Ovary (tissue), 9 donors: ENCODE data around the gene PIPOX. TPM values are rescaled to one million over a fixed set of nuclear protein-coding genes. Genes with fewer than 3 reads are reported as not detected.

Experiments used
- DNase-seq, 5 donors: peaks; one replicate each; pipeline ENCODE4 v3.0.0-alpha.2; 2019 to 2020
- H3K27ac ChIP-seq, 2 donors: fragments of 200-600 bp; one replicate each; pipeline versions ENCODE4 v1.5.1 to v1.8.0; 2019 to 2022
- H3K27me3 ChIP-seq: fragments of 200-600 bp; one replicate; pipeline ENCODE4 v1.8.0; 2022
- H3K36me3 ChIP-seq: fragments of 200-600 bp; sonication (generic); one replicate; pipeline ENCODE4 v1.5.1; 2019
- H3K4me1 ChIP-seq: one replicate; pipeline ENCODE4 v1.8.1; 2013; ENCODE audit warnings: mild to moderate bottlenecking, moderate library complexity; ENCODE audit not compliant: insufficient read depth
- H3K4me3 ChIP-seq: fragments of 200-600 bp; sonication (generic); one replicate; pipeline ENCODE4 v1.5.1; 2017
- H3K9me3 ChIP-seq, 2 donors: fragments of 200-600 bp in 1 of 2; sonication (generic) in 1 of 2; one replicate each; pipeline versions ENCODE4 v1.5.1 to v1.8.1; 2013 to 2019; ENCODE audit warnings: mild to moderate bottlenecking in 1 of 2, moderate library complexity in 1 of 2
- EP300 ChIP-seq: sonication (generic); formaldehyde crosslinking; IDR thresholded peaks from one replicate; pipeline ENCODE4 v1.6.1; 2017; ENCODE audit warnings: antibody characterized with exemption
- POLR2A ChIP-seq: fragments of 450-650 bp; IDR thresholded peaks from one replicate; pipeline ENCODE4 v1.6.1; 2017; ENCODE audit warnings: antibody characterized with exemption, mild to moderate bottlenecking, moderate library complexity
- WGBS, 3 donors: extraction: QIAGEN DNeasy Blood & Tissue Kit in 1 of 3; methylation state at CpG; one replicate each; pipeline versions ENCODE4 v1.1.5 to v1.1.7; 2013 to 2017; 5-methylcytosine and 5-hydroxymethylcytosine counted together
- intact Hi-C, 4 donors: fragments of 100-400 bp; cut with DNase I; formaldehyde crosslinking; loops; one replicate each; pipeline versions ENCODE4 v1.11.0 to v1.15.1; 2022 to 2023
- polyA plus RNA-seq, 2 donors: library from polyadenylated mRNA; stranded (reverse); fragments of 200-250 nt in 1 of 2; fragments of 350-450 nt in 1 of 2; fragmentation: Illumina TruSeq in 1 of 2; extraction: RNeasy Lipid Tissue Mini Kit (QIAGEN cat#74804) in 1 of 2; gene quantifications; one replicate each; pipeline ENCODE4 v1.2.3, GENCODE V29; 2013 to 2014
- total RNA-seq, 7 donors: library from RNA; depleted of rRNA in 2 of 7; stranded (reverse); fragments of >200 nt in 2 of 7; fragmentation: NEBNext Ultra II Directional in 3 of 7; extraction: Animal tissue kit (Norgen Biotek cat#: 25700) in 3 of 7; gene quantifications; one replicate each; pipeline versions ENCODE4 v1.1.0 to v1.2.4, GENCODE V29; 2016 to 2023
- TF ChIP-seq, protein P1 (sequence below), 3 donors: fragments of 450-650 bp in 2 of 3; fragments of 200-600 bp in 1 of 3; IDR thresholded peaks; one replicate each; pipeline versions ENCODE4 v1.5.1 to v1.8.0; 2016 to 2022; ENCODE audit warnings: antibody characterized with exemption in 3 of 3, mild to moderate bottlenecking in 1 of 3
- donor health status: DM: no; HTN: no; CAD: no; lungs with moderate emphysema.
- donor health status: DM: no; HTN: no; CAD: no.
- donor health status: Bipolar disorder and iron deficiency.
- donor health status: DM: yes; HTN: yes; CAD: no.
- donor health status: DM: no; HTN: no; CAD: no.
- donor health status: DM: yes; HTN: yes; CAD: no.

Gene PIPOX
- total and polyA plus RNA-seq, 9 donors: 0.82 to 4.9 (median 2.1) TPM

DNA sequence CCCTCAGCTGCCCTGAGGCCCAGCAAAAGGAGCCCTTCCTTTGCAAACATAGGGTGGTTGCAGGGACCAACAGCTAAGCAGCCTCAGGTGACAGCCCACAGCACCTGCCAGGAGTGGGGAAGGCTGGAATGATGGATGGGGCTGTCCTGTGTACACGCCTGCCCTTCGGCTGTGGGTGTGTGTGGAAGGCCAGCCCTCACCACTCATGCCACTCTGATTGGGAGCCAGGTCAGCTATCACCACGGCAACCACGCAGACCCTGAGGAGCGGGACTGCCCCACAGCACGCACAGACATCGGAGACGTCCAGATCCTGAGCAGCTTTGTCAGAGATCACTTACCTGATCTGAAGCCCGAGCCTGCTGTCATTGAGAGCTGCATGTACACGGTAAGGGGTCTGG is 11.9 kb downstream of the PIPOX start:
- TF ChIP-seq, protein P1, sequence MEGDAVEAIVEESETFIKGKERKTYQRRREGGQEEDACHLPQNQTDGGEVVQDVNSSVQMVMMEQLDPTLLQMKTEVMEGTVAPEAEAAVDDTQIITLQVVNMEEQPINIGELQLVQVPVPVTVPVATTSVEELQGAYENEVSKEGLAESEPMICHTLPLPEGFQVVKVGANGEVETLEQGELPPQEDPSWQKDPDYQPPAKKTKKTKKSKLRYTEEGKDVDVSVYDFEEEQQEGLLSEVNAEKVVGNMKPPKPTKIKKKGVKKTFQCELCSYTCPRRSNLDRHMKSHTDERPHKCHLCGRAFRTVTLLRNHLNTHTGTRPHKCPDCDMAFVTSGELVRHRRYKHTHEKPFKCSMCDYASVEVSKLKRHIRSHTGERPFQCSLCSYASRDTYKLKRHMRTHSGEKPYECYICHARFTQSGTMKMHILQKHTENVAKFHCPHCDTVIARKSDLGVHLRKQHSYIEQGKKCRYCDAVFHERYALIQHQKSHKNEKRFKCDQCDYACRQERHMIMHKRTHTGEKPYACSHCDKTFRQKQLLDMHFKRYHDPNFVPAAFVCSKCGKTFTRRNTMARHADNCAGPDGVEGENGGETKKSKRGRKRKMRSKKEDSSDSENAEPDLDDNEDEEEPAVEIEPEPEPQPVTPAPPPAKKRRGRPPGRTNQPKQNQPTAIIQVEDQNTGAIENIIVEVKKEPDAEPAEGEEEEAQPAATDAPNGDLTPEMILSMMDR (IDR thresholded peaks at IDR 0.05): no peak
- TF ChIP-seq EP300: no peak
- TF ChIP-seq POLR2A: no peak
- H3K27ac ChIP-seq: no peak overlapping the region
- H3K9me3 ChIP-seq: no peaks in the 10 kb centered on the region
- intact Hi-C loops: no loop called here
- no peak for DNase-seq
- 69 to 71% (median 71%) methylated on average over 10 of the region's 10 CpGs for WGBS, 3 donors
- H3K4me3 ChIP-seq: no peak overlapping the region
- no peaks in the 10 kb centered on the region for H3K4me1 ChIP-seq
- H3K36me3 ChIP-seq: no peaks in the 10 kb centered on the region
- no peaks in the 10 kb centered on the region for H3K27me3 ChIP-seq

DNA sequence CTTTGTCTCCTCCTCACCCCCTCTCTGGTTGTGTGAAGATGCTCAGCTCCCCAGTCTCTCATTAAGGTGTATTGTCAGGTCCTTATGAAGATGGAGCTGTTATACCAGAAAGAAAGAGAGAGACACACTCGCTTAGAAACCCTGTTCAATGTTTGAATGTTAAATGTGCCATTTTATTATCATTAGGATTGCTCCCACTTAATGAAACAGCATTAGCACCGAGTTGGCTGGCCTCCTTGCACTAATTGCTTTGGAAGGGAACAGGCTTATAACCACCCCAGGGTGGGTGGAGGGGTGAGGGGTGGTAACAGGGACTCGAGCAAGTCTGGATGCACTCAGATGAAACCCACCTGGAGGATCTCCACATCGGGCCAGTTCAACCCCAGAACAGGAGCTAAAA is 14.4 kb downstream of the PIPOX start:
- TF ChIP-seq EP300: no peak
- no peak for TF ChIP-seq POLR2A
- Histone ChIP-seq H3K4me1 (no peaks in the 10 kb centered on the region), H3K4me3 (no peak overlapping the region), H3K27me3 (no peaks in the 10 kb centered on the region), H3K9me3 (no peaks in the 10 kb centered on the region), H3K36me3 (no peaks in the 10 kb centered on the region), H3K27ac (no peak overlapping the region)
- intact Hi-C loops: no loop called here
- no peak for DNase-seq
- 33 to 41% (median 35%) methylated on average over 4 of the region's 4 CpGs for WGBS, 3 donors

DNA sequence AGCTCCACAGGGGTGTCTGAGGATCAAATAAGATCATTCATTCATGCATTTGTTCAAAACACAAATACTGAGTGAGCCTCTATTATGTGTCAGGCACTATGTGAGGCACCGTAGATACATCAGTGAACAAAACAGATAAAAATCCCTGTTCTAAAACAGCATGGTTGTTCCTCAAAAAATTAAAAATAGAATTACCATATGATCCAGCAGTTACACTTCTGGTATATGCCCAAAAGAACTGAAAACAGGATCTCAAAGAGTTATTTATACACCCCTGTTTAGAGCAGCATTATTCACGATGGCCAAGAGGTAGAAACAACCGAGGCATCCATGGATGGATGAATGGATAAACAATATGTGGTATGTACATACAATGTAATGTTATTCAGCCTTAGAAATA is 15.4 kb downstream of the PIPOX start:
- Histone ChIP-seq H3K36me3 (no peaks in the 10 kb centered on the region), H3K4me3 (no peak overlapping the region), H3K27ac (no peak overlapping the region), H3K9me3 (no peaks in the 10 kb centered on the region), H3K4me1 (no peaks in the 10 kb centered on the region), H3K27me3 (no peaks in the 10 kb centered on the region)
- intact Hi-C loops: no loop called here
- WGBS, 3 donors: 86 to 90% (median 87%) methylated on average over 3 of the region's 3 CpGs
- no peak for DNase-seq
- no peak for TF ChIP-seq POLR2A
- TF ChIP-seq, protein P1 (IDR thresholded peaks at IDR 0.05): no peak

DNA sequence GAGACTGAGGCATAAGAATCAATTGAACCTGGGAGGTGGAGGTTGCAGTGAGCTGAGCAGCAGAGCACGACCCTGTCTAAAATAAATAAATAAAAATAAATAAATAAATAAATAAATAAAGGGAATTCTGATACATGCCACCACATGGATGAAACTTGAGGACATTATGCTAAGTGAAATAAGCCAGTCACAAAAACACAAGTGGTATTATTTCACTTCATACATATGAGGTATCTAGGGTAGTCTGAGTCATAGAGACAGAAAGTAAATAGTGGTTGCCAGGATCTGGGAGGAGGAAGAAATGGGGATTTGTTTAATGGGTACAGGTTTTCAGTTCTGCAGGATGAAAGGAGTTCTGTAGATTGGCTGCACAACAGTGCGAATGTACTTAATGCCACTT is 16.3 kb downstream of the PIPOX start:
- no peak for DNase-seq
- Histone ChIP-seq H3K36me3 (no peaks in the 10 kb centered on the region), H3K4me1 (no peaks in the 10 kb centered on the region), H3K4me3 (no peak overlapping the region), H3K9me3 (no peaks in the 10 kb centered on the region), H3K27me3 (no peaks in the 10 kb centered on the region), H3K27ac (no peak overlapping the region)
- WGBS, 3 donors: 86 to 90% (median 88%) methylated on average over 2 of the region's 2 CpGs
- TF ChIP-seq, protein P1 (IDR thresholded peaks at IDR 0.05): no peak
- no peak for TF ChIP-seq EP300
- TF ChIP-seq POLR2A: no peak
- intact Hi-C loops: no loop called here

DNA sequence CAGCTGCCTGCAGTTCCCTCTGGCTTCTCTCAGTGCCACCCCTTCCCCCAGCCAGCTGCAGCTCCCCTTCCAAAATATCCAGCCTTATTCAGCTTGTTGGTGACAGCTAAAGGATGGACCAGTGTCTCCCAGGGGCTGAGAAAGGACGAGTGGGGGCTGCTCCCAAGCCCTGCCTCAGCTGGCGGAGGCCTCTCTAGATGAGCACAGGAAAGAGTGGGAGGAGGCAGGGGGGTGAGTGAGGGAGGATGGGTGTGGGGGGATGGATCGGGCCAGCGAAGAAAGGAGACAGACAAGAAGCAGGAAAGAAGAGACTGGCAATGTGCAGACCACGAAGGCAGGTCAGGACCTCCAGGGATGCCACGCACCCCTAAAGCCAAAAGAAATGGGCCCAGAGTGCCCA is 17.5 kb downstream of the PIPOX start:
- Histone ChIP-seq H3K27ac (no peak overlapping the region), H3K4me3 (no peak overlapping the region), H3K27me3 (no peaks in the 10 kb centered on the region), H3K4me1 (no peaks in the 10 kb centered on the region), H3K36me3 (no peaks in the 10 kb centered on the region), H3K9me3 (no peaks in the 10 kb centered on the region)
- 25 to 29% (median 26%) methylated on average over 6 of the region's 6 CpGs for whole genome bisulfite sequencing, 3 donors
- DNase-seq: no peak
- TF ChIP-seq POLR2A (no peak), EP300 (no peak)
- TF ChIP-seq, protein P1 (IDR thresholded peaks at IDR 0.05): no peak
- intact Hi-C loops: no loop called here
